Measurements from ENCODE around the gene LTB4R2. TPM values are rescaled to one million over a fixed set of nuclear protein-coding genes. Genes with fewer than 3 reads are reported as not detected.

LTB4R2 gene, protein sequence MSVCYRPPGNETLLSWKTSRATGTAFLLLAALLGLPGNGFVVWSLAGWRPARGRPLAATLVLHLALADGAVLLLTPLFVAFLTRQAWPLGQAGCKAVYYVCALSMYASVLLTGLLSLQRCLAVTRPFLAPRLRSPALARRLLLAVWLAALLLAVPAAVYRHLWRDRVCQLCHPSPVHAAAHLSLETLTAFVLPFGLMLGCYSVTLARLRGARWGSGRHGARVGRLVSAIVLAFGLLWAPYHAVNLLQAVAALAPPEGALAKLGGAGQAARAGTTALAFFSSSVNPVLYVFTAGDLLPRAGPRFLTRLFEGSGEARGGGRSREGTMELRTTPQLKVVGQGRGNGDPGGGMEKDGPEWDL
- total RNA-seq (1 to 10 TPM; 1.2 to 2.1 (median 1.4) TPM), polyA plus RNA-seq (0.66 TPM)
- long read RNA-seq, donor 1, transcript LTB4R2-202 (1 exons, 3,092 nt) = major isoform, 7 of 7 reads
- long read RNA-seq, donor 1, partial matches to known transcripts = 0 of 7 reads
- long read RNA-seq, donor 1, other reads (novel, unspliced or antisense) = 0 of 7 reads
- long read RNA-seq, donor 2 = 0 reads
- long read RNA-seq, donor 3, partial matches to known transcripts = 0 of 28 reads
- long read RNA-seq, donor 3, other reads (novel, unspliced or antisense) = 28 of 28 reads
- long read RNA-seq, donor 4, partial matches to known transcripts = 0 of 5 reads
- long read RNA-seq, donor 4, other reads (novel, unspliced or antisense) = 4 of 5 reads

DNA sequence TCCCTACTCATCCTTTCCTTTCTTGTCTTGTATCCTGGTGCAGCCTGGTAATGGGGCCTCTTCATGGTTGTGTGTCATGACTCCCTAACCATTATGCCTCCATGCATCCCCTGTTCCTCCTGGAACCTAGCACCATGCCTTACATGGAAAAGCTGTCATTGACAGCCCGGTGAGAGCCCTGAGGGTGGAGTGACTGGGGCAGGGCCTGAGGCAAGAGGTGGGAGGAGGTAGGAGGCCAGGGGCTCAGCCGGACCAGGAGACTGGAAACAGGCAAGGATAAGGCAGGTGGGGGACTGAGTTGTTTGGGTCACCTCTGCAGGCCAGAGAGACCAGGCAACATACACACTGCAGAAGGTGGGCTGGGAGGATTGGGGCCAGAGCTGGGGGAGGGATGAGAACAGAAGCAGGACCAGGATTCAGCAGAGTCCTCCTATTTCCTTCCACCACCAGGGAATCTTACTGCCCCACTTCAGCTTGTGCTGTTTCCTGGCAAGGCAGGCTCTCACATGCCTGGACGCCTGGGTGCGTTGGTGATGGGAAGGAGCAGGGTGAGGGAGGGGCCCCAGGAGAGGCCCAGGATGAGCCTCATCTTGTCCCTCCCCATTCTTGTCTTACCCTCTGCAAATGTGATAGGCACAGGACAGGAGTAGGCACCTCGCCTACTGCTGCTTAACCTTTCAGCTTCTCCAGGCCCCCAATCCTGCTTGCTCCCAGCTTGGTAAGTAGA is at the start of gene LTB4R2:
Gene LTB4R2, plus strand, starts transcription at position 603 of the 727 bp plus-strand sequence. CDS start 525 bp downstream, outside the sequence.
- ATAC-seq (no peak), DNase-seq (peak in 1 of 3 donors; percentile 48)
- intact Hi-C loops (cut with DNase I) = no loop called here
- Histone ChIP-seq H3K9me3 (ENCODE audit: control insufficient read depth, low read length) (no peaks in the 10 kb centered on the region), H3K27ac (ENCODE audit: low read length) (peak within 1 kb of the TSS; percentile 10), H3K4me1 (ENCODE audit: control insufficient read depth, insufficient read depth, low read length) (peaks cover 6% of the 10 kb centered on the region), H3K27me3 (ENCODE audit: control insufficient read depth, insufficient read depth) (no peaks in the 10 kb centered on the region), H3K4me3 (ENCODE audit: low read length) (peak within 1 kb of the TSS; percentile 45)
- WGBS = 63% methylated on average over 5 of the region's 5 CpGs

DNA sequence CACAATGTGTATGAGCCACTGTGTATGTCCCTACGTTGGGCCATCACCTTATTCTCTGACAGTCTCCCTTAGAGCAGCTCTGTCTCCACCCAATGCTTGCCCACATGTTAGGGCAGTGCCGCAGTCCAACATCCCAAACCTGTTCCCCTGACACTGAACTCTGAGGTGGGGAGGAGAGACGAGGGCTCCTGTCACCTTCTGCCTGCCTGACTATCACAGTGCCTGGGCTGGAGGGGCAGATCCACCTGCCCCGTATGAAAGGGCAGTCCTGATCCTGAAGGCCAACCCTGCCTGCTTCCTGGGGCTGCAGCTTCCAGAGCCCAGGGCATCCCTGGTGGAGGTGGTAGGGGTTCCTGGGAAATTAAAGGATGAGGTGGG is 49.2 kb upstream of the LTB4R2 start:
- ATAC-seq (no peak), DNase-seq (no peak)
- Histone ChIP-seq H3K27ac (ENCODE audit: low read length) (no peak overlapping the region), H3K4me1 (ENCODE audit: control insufficient read depth, insufficient read depth, low read length) (no peaks in the 10 kb centered on the region), H3K27me3 (ENCODE audit: control insufficient read depth, insufficient read depth) (no peaks in the 10 kb centered on the region), H3K4me3 (ENCODE audit: low read length) (no peak overlapping the region), H3K9me3 (ENCODE audit: control insufficient read depth, low read length) (no peaks in the 10 kb centered on the region)
- intact Hi-C loops (cut with DNase I) = no loop called here
- 78% methylated on average over 4 of the region's 4 CpGs for WGBS

DNA sequence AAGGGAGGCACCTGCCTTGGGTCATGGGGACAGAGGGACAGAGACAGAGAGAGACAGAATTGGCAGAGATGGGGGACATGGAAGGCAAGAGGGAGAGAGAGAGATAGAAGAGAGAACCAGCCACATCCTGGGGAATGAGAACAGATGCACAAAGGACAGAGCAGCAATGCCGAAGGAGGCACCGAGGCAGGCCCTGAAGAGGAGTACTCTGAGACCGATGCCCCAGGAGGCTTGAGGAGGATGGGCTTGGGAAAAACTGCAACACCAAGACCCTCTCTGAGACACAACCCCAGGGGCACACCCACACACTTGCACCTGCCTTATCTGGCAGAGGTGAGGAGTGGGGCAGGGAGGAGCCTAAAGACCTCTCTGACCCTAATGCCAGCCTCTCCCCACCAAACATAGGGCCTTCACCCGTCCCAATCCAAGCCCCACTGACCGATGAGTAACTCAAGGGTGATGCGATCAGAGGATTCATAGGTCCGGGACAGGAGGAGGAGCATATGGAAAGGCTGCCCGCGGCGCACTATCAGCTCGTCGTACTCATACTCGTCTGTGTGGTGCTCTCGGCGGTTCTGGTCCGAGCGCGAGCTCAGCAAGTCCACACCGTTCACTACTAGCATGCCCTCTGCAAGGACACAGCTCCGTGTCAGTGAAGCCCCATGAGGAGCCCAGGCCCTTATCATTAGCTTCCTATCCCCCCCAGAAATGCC is 48.5 kb upstream of the LTB4R2 start:
- H3K4me3 ChIP-seq (ENCODE audit: low read length) = no peak overlapping the region
- no peak overlapping the region for H3K27ac ChIP-seq (ENCODE audit: low read length)
- no peaks in the 10 kb centered on the region for H3K4me1 ChIP-seq (ENCODE audit: control insufficient read depth, insufficient read depth, low read length)
- whole genome bisulfite sequencing = 90% methylated on average over 20 of the region's 20 CpGs
- no peaks in the 10 kb centered on the region for H3K9me3 ChIP-seq (ENCODE audit: control insufficient read depth, low read length)
- ATAC-seq (no peak), DNase-seq (no peak)
- intact Hi-C loops (cut with DNase I) = no loop called here
- H3K27me3 ChIP-seq (ENCODE audit: control insufficient read depth, insufficient read depth) = no peaks in the 10 kb centered on the region

DNA sequence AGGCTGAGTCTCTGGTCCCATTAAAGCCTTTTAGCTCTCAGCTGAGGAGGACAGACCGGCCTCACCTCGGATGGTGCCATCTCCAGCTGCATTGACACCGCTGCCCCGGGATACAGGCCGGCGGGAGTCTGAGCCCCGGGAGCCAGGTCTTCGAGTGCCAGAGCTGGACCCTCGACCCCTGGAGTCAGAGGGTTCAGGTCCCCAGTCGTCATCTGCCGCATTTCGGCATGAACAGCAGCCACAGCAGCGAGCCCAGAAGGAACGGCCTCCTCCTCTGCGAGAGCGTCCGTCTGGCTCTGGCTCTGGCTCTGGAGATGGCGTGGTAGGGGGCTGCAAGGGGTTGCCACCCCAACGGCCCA is 48.0 kb upstream of the LTB4R2 start:
- H3K27ac ChIP-seq (ENCODE audit: low read length) = no peak overlapping the region
- no peak for ATAC-seq
- DNase-seq = peak in 1 of 3 donors; percentile 44
- H3K27me3 ChIP-seq (ENCODE audit: control insufficient read depth, insufficient read depth) = no peaks in the 10 kb centered on the region
- intact Hi-C loops (cut with DNase I) = no loop called here
- 89% methylated on average over 19 of the region's 19 CpGs for WGBS
- no peaks in the 10 kb centered on the region for H3K9me3 ChIP-seq (ENCODE audit: control insufficient read depth, low read length)
- no peak overlapping the region for H3K4me3 ChIP-seq (ENCODE audit: low read length)
- no peaks in the 10 kb centered on the region for H3K4me1 ChIP-seq (ENCODE audit: control insufficient read depth, insufficient read depth, low read length)

DNA sequence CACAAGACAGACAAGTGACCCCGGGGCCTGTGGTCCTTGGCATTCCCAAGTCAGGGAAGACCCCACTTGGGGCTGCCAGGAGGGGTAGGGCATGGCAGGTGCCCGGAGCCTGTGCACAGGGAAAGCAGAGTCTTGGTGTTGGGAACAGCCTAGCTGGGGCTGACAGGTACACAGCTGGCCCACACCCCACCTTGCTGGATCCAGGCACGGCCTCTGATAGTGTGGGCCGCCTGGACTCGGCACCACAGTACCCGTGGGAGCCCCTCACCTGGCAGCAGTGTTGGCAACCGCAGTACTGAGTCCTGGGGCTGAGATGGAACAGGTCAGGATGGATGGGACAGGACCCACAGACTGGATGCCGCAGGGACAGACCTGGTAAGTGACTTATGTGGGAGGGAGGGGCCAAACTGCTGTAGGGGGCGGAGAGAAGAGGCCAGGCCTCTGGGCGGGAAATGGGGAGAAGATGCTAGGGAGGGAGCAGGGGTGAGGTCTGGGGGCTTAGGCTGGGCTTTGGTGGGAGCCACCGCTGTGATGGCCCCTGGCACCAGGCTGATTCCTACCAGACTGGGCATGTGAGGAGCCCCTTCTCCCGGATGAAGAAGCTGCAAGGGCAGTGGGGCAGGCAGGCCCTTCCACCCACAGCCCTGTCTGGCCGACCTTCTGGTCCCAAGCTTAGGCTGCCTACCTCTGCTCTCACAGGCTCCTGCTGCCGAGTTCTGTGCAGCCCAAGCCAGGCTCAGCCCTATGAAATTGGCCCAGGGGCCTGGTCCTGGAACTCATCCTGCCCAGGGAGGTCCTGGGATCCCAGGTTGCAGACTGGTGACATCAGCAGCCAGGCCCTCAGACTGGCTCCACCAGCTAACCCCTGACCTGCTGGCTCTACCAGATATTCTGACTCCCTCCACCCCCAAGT is 46.9 kb upstream of the LTB4R2 start, which contains the start of gene TGM1:
Gene TGM1, minus strand, starts transcription at position 357 of the 913 bp plus-strand sequence. CDS start 825 bp downstream, outside the sequence.
- ATAC-seq (peak in 1 of 2 donors; percentile 5), DNase-seq (peak in 1 of 3 donors; percentile 38)
- Histone ChIP-seq H3K27ac (ENCODE audit: low read length) (no peak within 1 kb of the TSS), H3K9me3 (ENCODE audit: control insufficient read depth, low read length) (no peaks in the 10 kb centered on the region), H3K27me3 (ENCODE audit: control insufficient read depth, insufficient read depth) (no peaks in the 10 kb centered on the region), H3K4me3 (ENCODE audit: low read length) (no peak within 1 kb of the TSS), H3K4me1 (ENCODE audit: control insufficient read depth, insufficient read depth, low read length) (no peaks in the 10 kb centered on the region)
- intact Hi-C loops (cut with DNase I) = no loop called here
- 85% methylated on average over 14 of the region's 14 CpGs for WGBS

DNA sequence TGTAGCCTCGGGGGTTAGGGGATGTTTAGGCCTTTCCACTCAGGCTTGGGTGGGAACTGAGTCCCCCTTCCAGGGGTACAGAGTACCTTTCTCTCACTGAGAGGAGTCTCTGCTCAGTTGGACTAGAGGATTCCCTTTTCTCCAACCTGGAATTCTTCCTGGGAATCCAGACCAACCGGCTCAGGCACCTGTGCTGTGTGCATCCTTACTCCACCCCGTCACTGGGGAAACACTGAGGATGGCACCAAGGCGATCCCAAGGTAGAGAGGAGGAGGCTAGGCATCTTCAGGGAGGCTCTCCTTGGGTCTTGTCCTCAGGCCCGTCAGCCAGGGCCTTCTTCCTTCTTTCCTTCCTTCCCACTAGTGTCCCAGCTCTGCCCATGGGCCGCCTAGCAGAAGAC is 46.1 kb upstream of the LTB4R2 start:
- no peaks in the 10 kb centered on the region for H3K4me1 ChIP-seq (ENCODE audit: control insufficient read depth, insufficient read depth, low read length)
- H3K9me3 ChIP-seq (ENCODE audit: control insufficient read depth, low read length) = no peaks in the 10 kb centered on the region
- DNase-seq = no peak
- WGBS = 73% methylated on average over 6 of the region's 6 CpGs
- H3K4me3 ChIP-seq (ENCODE audit: low read length) = no peak overlapping the region
- intact Hi-C loops (cut with DNase I) = no loop called here
- H3K27me3 ChIP-seq (ENCODE audit: control insufficient read depth, insufficient read depth) = no peaks in the 10 kb centered on the region
- no peak for ATAC-seq
- H3K27ac ChIP-seq (ENCODE audit: low read length) = no peak overlapping the region

DNA sequence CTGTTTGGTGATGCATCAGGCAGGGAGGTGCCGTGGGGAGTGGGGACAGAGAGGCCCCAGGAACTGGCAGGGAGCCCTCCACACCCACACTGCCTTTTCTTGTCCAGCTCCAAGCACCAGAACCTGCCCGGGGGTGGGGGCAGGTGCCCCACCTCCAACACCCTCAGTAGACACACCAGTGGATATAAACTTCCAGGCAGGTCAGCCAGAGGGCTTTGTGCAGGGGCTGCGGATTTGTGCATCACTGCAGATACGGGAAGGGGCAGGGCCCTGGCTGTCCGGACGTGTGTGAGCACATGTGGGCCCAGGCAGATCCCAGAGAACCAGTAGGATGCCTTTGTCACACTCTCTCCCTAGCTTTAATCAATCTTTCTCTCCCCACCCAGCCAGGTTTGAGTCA is 45.6 kb upstream of the LTB4R2 start:
- intact Hi-C loops (cut with DNase I) = no loop called here
- WGBS = 68% methylated on average over 6 of the region's 6 CpGs
- ATAC-seq (no peak), DNase-seq (peak in 1 of 3 donors; percentile 43)
- Histone ChIP-seq H3K27ac (ENCODE audit: low read length) (no peak overlapping the region), H3K4me3 (ENCODE audit: low read length) (no peak overlapping the region), H3K9me3 (ENCODE audit: control insufficient read depth, low read length) (no peaks in the 10 kb centered on the region), H3K4me1 (ENCODE audit: control insufficient read depth, insufficient read depth, low read length) (no peaks in the 10 kb centered on the region), H3K27me3 (ENCODE audit: control insufficient read depth, insufficient read depth) (no peaks in the 10 kb centered on the region)

DNA sequence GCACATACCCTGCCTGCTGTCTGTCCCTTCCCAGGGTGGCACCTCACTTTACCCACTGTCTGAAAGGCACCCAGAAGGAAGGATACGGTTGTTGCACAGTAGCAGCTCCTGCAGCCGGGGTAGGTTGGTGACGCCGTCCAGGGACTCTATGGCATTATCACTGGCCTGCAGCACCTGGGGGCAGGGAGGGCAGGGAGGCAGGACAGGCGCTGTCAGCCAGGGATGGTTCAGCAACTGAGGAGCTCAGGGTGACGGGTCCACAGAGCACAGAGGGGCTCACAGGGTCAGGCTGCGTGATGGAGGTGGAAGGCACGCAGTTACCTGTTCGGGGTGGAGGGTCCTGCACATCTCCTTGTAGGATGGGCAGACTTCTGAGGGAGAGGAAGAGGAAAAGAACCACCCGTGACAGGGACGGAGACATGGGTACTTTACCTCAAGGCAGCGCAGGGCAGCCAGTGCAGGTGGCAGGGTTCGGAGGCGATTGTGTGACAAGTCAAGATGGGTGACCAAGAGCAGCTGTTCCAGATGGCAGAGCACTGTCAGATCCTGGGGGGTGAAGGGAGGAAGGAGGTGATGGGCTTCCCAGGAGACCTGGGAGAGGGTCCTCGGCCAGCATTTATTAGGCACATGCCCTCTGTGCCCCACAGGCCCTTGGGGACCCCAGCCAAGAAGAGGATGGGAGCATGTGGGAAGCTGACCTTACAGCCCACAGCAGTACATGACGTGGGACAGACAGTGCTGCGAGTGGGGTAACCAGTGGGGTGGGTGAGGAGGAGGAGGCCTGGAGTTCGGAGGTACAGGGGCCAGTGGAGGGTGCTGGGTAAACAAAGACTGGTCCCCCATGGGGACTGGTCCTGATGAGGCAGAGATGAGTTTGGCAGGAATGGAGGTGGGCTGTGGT is 43.3 kb upstream of the LTB4R2 start:
- Histone ChIP-seq H3K27me3 (ENCODE audit: control insufficient read depth, insufficient read depth) (no peaks in the 10 kb centered on the region), H3K9me3 (ENCODE audit: control insufficient read depth, low read length) (no peaks in the 10 kb centered on the region), H3K27ac (ENCODE audit: low read length) (no peak overlapping the region), H3K4me1 (ENCODE audit: control insufficient read depth, insufficient read depth, low read length) (no peaks in the 10 kb centered on the region), H3K4me3 (ENCODE audit: low read length) (no peak overlapping the region)
- intact Hi-C loops (cut with DNase I) = no loop called here
- 89% methylated on average over 18 of the region's 18 CpGs for WGBS
- ATAC-seq (no peak), DNase-seq (peak in 1 of 3 donors; percentile 22)

DNA sequence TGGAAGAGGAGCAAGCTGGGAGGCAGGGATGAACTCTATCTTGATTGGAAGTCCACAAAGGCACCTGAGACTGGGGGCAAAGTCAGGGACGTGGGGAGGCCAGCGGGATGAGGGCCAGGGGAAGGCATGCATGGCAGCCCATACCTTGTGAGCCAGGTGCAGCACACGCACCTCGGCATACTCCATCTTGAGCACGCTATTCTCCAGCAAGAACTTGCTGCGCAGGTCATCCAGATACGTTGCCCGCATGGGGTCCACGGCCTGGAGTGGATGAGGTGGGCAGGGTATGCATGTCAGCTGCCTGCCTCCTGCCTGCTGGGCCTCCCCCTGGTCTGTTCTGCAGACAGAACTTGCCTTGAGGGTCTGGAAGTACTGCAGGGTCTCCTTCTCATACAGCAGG is 42.4 kb upstream of the LTB4R2 start:
- DNase-seq (peak in 1 of 3 donors; percentile 36), ATAC-seq (no peak)
- H3K4me1 ChIP-seq (ENCODE audit: control insufficient read depth, insufficient read depth, low read length) = no peaks in the 10 kb centered on the region
- H3K27ac ChIP-seq (ENCODE audit: low read length) = no peak overlapping the region
- intact Hi-C loops (cut with DNase I) = no loop called here
- no peaks in the 10 kb centered on the region for H3K9me3 ChIP-seq (ENCODE audit: control insufficient read depth, low read length)
- H3K27me3 ChIP-seq (ENCODE audit: control insufficient read depth, insufficient read depth) = no peaks in the 10 kb centered on the region
- H3K4me3 ChIP-seq (ENCODE audit: low read length) = no peak overlapping the region
- 91% methylated on average over 9 of the region's 9 CpGs for WGBS
